ENCODE data around the gene ETV7. TPM values are rescaled to one million over a fixed set of nuclear protein-coding genes. Genes with fewer than 3 reads are reported as not detected.

Gene ETV7
- total RNA-seq: 0.51 and 0.57 TPM in 2 replicates

DNA sequence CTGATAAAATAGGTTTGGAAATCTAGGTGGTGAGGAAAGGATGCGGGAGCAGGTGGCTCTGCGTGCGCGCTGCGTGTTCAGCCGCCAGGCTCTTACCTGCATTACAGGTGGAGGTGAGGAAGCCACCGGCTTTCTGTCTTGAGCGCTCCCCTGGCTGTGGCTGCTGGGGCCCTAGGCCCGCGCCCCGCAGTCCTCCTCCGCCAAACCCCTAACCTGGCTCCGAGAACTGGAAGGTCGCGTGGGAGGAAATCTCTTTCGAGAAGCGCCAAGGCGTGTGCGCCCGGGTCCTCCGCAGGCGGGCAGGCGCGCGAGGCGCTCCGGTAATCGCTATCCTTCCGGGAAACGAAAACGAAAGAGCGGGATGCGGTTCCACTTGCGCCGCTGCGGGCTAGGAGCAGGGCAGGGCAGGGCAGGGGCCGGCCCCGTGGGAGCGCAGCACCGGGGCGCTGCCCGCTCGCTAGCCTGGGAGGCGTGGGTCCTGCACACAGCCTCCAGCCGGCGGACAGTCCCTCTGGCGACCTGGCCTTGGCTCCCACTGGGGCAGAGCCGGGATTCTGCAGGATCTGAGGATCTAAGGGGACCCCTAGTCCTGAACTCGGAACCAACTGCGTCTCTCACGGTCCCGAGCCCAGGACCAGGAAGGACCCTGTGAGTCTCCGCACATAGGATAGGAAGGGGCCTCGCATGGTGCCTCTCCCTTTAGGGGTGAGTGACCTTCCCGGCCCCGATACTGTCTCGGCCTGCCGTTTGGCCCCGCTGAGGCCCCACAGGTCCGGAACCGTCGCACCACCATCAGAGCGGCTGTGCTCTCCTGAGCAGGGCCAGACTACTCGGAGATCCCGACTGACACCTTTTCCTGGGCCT is at the start of gene ETV7:
Gene ETV7 (minus strand): TSS at position 230 of the 864 bp plus-strand sequence. CDS start 128 bp downstream, at position 102.
- DNase-seq (ENCODE audit: low spot score): peak; percentile 39
- intact Hi-C loops (cut with micrococcal nuclease): no loop called here
- H3K27me3 Mint-ChIP-seq (ENCODE audit: low read depth): peaks cover 57% of the 10 kb centered on the region
- H3K4me3 Mint-ChIP-seq (ENCODE audit: low read depth): peak within 1 kb of the TSS; percentile 90
- peaks cover 37% of the 10 kb centered on the region for H3K4me1 Mint-ChIP-seq (ENCODE audit: low read depth)
- H3K36me3 Mint-ChIP-seq (ENCODE audit: low read depth): peaks cover 3% of the 10 kb centered on the region
- H3K27ac Mint-ChIP-seq: peak within 1 kb of the TSS; percentile 61
- no peaks in the 10 kb centered on the region for H3K9me3 Mint-ChIP-seq

- H3K27me3 Mint-ChIP-seq (ENCODE audit: low read depth): no peaks in the 10 kb centered on the region
- DNase-seq (ENCODE audit: low spot score): no peak
- intact Hi-C loops (cut with micrococcal nuclease): no loop called here
- H3K4me1 Mint-ChIP-seq (ENCODE audit: low read depth): peaks cover 12% of the 10 kb centered on the region
- no peak overlapping the region for H3K27ac Mint-ChIP-seq
- no peaks in the 10 kb centered on the region for H3K36me3 Mint-ChIP-seq (ENCODE audit: low read depth)
- no peak overlapping the region for H3K4me3 Mint-ChIP-seq (ENCODE audit: low read depth)
- H3K9me3 Mint-ChIP-seq: no peaks in the 10 kb centered on the region
Measured at GRCh38 chr6:36436466-36436865, 49.0 kb upstream of the ETV7 start.

- Mint-ChIP-seq H3K4me1 (ENCODE audit: low read depth) (peaks cover 5% of the 10 kb centered on the region), H3K9me3 (no peaks in the 10 kb centered on the region), H3K4me3 (ENCODE audit: low read depth) (no peak overlapping the region), H3K27ac (no peak overlapping the region), H3K27me3 (ENCODE audit: low read depth) (no peaks in the 10 kb centered on the region), H3K36me3 (ENCODE audit: low read depth) (no peaks in the 10 kb centered on the region)
- no peak for DNase-seq (ENCODE audit: low spot score)
- intact Hi-C loops (cut with micrococcal nuclease): no loop called here
Measured at GRCh38 chr6:36432151-36432671, 44.7 kb upstream of the ETV7 start.

DNA sequence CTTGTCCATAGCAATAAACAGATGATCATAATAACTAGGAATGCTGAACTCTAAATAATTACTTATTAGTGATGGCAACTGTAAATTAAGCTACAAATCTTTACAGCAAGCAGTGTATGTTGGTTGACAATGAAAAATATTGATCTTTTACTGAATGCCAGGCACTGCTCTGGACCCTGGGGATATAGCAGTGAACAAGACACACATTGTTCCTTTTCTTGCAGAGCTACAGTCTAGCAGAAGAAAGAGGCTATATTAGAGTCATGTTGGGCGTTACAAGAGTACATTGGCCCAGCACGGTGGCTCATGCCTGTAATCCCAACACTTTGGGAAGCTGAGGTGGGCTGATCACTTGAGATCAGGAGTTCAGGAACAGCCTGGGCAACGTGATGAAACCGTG is 43.7 kb upstream of the ETV7 start:
- no peak overlapping the region for H3K27ac Mint-ChIP-seq
- no peaks in the 10 kb centered on the region for H3K27me3 Mint-ChIP-seq (ENCODE audit: low read depth)
- H3K36me3 Mint-ChIP-seq (ENCODE audit: low read depth): no peaks in the 10 kb centered on the region
- DNase-seq (ENCODE audit: low spot score): no peak
- intact Hi-C loops (cut with micrococcal nuclease): no loop called here
- H3K4me1 Mint-ChIP-seq (ENCODE audit: low read depth): peaks cover 5% of the 10 kb centered on the region
- no peaks in the 10 kb centered on the region for H3K9me3 Mint-ChIP-seq
- H3K4me3 Mint-ChIP-seq (ENCODE audit: low read depth): no peak overlapping the region

DNA sequence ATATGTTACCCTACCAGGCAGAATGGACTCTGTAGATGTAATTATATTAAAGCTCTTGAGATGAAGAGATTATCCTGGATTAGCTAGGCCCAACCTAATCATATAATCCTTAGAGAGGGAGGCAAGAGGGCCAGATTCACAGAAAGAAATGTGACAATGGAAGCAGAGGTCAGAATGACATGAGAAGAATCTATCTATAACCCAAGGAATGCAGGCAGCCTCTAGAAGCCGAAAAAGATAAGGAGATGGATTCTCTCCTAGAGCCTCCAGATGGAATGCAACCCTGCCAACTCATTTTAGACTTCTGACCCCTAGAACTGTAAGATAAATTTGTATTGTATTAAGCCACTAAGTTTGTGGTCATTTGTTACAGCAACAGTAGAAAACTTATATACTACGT is 42.9 kb upstream of the ETV7 start:
- no peak for DNase-seq (ENCODE audit: low spot score)
- Mint-ChIP-seq H3K4me3 (ENCODE audit: low read depth) (no peak overlapping the region), H3K27ac (no peak overlapping the region), H3K9me3 (no peaks in the 10 kb centered on the region), H3K4me1 (ENCODE audit: low read depth) (peaks cover 5% of the 10 kb centered on the region), H3K36me3 (ENCODE audit: low read depth) (no peaks in the 10 kb centered on the region), H3K27me3 (ENCODE audit: low read depth) (no peaks in the 10 kb centered on the region)
- intact Hi-C loops (cut with micrococcal nuclease): no loop called here

DNA sequence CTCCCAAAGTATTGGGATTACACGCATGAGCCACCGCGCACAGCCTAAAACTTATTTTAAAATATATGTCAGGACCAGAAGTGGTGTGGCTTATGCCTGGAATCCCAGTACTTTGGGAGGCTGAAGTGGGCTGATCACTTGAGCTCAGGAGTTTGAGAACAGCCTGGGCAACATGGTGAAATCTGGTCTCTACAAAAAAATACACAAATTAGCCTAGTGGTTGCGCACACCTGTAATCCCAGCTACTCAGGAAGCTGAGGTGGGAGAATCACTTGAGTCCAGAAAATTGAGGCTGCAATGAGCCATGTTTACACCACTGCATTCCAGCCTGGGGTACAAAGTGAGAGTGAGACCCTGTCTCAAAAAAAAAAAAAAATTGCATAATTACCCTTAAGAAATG is 41.4 kb upstream of the ETV7 start:
- no peak for DNase-seq (ENCODE audit: low spot score)
- intact Hi-C loops (cut with micrococcal nuclease): no loop called here
- Mint-ChIP-seq H3K4me3 (ENCODE audit: low read depth) (no peak overlapping the region), H3K27me3 (ENCODE audit: low read depth) (no peaks in the 10 kb centered on the region), H3K9me3 (no peaks in the 10 kb centered on the region), H3K36me3 (ENCODE audit: low read depth) (no peaks in the 10 kb centered on the region), H3K27ac (no peak overlapping the region), H3K4me1 (ENCODE audit: low read depth) (peaks cover 5% of the 10 kb centered on the region)

DNA sequence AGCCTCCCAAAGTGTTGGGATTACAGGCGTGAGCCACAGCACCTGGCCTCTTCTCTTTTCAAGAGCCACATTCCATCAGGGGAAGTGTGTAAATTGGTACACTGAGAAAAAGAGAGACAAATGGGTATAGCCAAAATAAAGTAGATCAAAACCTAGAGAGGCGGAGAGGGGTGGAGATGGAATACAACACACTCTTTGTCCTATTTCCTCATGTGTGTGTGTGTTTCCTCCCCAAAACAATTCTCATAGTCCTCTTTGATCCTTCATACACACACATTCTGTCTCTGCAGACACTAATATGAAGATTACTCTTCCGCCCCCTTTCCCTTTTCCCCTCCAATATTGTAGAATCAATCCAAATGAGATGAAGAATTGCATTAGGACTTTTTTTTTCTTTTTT is 39.2 kb upstream of the ETV7 start:
- Mint-ChIP-seq H3K4me3 (ENCODE audit: low read depth) (no peak overlapping the region), H3K4me1 (ENCODE audit: low read depth) (peaks cover 15% of the 10 kb centered on the region), H3K9me3 (no peaks in the 10 kb centered on the region), H3K27me3 (ENCODE audit: low read depth) (peaks cover 2% of the 10 kb centered on the region), H3K36me3 (ENCODE audit: low read depth) (no peaks in the 10 kb centered on the region), H3K27ac (no peak overlapping the region)
- DNase-seq (ENCODE audit: low spot score): no peak
- intact Hi-C loops (cut with micrococcal nuclease): no loop called here

DNA sequence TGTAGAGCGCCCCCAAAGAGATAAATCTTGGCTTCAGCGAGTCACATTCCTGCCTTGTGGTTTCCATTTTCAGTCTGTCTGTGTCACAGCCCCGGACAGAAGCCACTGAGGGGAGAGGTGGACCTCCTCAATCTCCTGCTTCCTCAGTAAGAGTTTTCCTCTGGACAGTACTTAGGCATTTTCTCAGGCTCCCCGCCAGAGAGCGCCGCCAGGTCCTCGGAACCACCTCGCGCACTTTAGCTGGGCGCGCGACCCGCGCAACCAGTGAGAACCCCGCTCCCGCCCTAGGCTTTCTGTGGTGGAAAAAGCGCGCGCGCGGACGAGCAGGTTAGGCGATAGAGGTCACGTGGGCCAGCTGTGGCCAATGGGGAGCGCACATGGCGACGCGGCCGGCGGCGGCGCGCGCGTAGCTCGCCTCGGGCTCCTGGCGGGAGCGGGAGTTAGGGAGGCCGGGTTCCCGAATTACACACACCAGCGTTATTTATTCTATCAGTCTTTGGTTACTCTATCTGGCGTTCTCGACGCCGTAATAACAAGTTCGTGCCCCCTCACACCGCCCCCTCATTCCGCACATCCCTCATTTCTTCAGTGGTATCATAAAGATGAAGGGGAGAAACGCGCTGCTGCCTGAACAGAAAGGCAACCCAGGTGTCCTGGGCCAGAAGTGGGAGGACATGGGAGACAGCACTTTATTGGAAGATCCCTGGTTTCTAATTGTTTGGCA is 35.8 kb upstream of the ETV7 start:
- Mint-ChIP-seq H3K27ac (peak overlapping the region; percentile 85), H3K4me3 (ENCODE audit: low read depth) (peak overlapping the region; percentile 88), H3K27me3 (ENCODE audit: low read depth) (peaks cover 7% of the 10 kb centered on the region), H3K9me3 (no peaks in the 10 kb centered on the region), H3K4me1 (ENCODE audit: low read depth) (peaks cover 15% of the 10 kb centered on the region), H3K36me3 (ENCODE audit: low read depth) (no peaks in the 10 kb centered on the region)
- peak; percentile 97 for DNase-seq (ENCODE audit: low spot score)
- intact Hi-C loops (cut with micrococcal nuclease): loop anchor here (1.0 to 5.0 kb wide), 4 partner anchors 18 to 396 kb away; partner anchors contain the start of genes MAPK14 and SRSF3

DNA sequence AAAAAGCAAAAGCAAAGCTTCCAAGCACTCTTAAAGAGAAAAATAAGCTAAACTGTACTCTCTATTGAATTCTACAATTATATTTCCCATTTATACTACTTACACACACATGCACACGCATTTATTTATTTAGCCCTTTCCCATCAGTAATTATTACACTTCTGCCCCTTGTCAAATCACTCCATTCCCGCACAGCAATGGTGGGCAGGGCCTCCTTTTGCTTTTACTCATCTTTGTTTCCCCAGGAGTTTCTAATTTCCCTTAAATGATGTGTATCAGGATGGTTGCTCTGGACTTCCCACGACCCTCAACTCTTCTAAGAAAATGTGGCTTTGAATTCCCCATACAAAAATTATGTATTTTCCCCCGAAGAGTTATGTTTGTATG is 35.2 kb upstream of the ETV7 start:
- DNase-seq (ENCODE audit: low spot score): no peak
- H3K27me3 Mint-ChIP-seq (ENCODE audit: low read depth): peaks cover 7% of the 10 kb centered on the region
- intact Hi-C loops (cut with micrococcal nuclease): loop anchor here (1.0 to 5.0 kb wide), 4 partner anchors 19 to 395 kb away; partner anchors contain the start of genes MAPK14 and SRSF3

GRCh38 chr6:36419310-36419709 is 31.8 kb upstream of the ETV7 start:
- no peaks in the 10 kb centered on the region for H3K36me3 Mint-ChIP-seq (ENCODE audit: low read depth)
- H3K27me3 Mint-ChIP-seq (ENCODE audit: low read depth): peaks cover 11% of the 10 kb centered on the region
- intact Hi-C loops (cut with micrococcal nuclease): no loop called here
- DNase-seq (ENCODE audit: low spot score): no peak
- H3K4me3 Mint-ChIP-seq (ENCODE audit: low read depth): no peak overlapping the region
- H3K27ac Mint-ChIP-seq: no peak overlapping the region
- peaks cover 15% of the 10 kb centered on the region for H3K4me1 Mint-ChIP-seq (ENCODE audit: low read depth)
- H3K9me3 Mint-ChIP-seq: no peaks in the 10 kb centered on the region

More for the DNA sequence above, 35.2 kb upstream of the ETV7 start:
- Mint-ChIP-seq H3K4me1 (ENCODE audit: low read depth) (peaks cover 15% of the 10 kb centered on the region), H3K36me3 (ENCODE audit: low read depth) (no peaks in the 10 kb centered on the region), H3K27ac (peak overlapping the region; percentile 85), H3K4me3 (ENCODE audit: low read depth) (peak overlapping the region; percentile 88), H3K9me3 (no peaks in the 10 kb centered on the region)

DNA sequence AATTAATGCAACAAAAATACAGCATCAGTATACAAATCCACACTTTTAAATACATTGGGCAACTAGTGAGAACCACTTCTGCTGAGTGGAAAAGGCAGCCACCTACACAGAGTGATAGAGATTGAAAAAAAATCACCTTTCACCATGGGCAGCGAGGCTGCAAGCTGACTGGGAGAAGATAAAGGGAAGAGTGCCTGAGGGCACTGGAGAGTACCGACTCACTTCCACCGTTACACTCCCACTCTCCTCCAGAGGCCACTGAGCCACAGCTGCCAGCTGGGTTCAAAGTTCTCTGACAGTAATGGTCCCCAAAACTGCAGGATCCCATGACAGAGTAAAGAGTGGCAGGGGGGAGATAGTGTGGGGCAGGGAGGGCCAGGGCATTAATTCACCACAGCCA is 31.1 kb upstream of the ETV7 start:
- Mint-ChIP-seq H3K27me3 (ENCODE audit: low read depth) (peaks cover 14% of the 10 kb centered on the region), H3K4me3 (ENCODE audit: low read depth) (no peak overlapping the region), H3K9me3 (peaks cover 4% of the 10 kb centered on the region), H3K27ac (no peak overlapping the region), H3K4me1 (ENCODE audit: low read depth) (peaks cover 11% of the 10 kb centered on the region), H3K36me3 (ENCODE audit: low read depth) (no peaks in the 10 kb centered on the region)
- intact Hi-C loops (cut with micrococcal nuclease): no loop called here
- DNase-seq (ENCODE audit: low spot score): no peak

GRCh38 chr6:36414481-36414880 is 27.0 kb upstream of the ETV7 start:
- Mint-ChIP-seq H3K27ac (no peak overlapping the region), H3K36me3 (ENCODE audit: low read depth) (no peaks in the 10 kb centered on the region), H3K27me3 (ENCODE audit: low read depth) (peaks cover 20% of the 10 kb centered on the region), H3K4me1 (ENCODE audit: low read depth) (no peaks in the 10 kb centered on the region), H3K9me3 (peaks cover 9% of the 10 kb centered on the region), H3K4me3 (ENCODE audit: low read depth) (no peak overlapping the region)
- DNase-seq (ENCODE audit: low spot score): no peak
- intact Hi-C loops (cut with micrococcal nuclease): no loop called here

All from activated T-helper 2 cell treated with anti-CD3 and anti-CD28 coated beads, Interferon-gamma antibody, Interleukin-2, Interleukin-4, amounts not matched to agents 10 μg/mL and 5 μg/mL and 100 μg/mL, durations not matched to agents 14 hours and 24 hours and 36 hours (primary cell).